Stimulated activated CD8-positive, alpha-beta memory T cell treated with anti-CD3 and anti-CD28 coated beads, Interleukin-4, amount 100 ng/mL, for 24 hours (primary cell): ENCODE data around the gene KSR2.
"Not testable (repeated sequence)": the region's sequence is repeated elsewhere in the genome, so short reads cannot be mapped to it uniquely, and the experiment has no call there.

Source experiments
- DNase-seq: peaks from one replicate; pipeline ENCODE4 v3.0.0-alpha.2; 2020; ENCODE audit warnings: low read depth

The KSR2 gene

DNA sequence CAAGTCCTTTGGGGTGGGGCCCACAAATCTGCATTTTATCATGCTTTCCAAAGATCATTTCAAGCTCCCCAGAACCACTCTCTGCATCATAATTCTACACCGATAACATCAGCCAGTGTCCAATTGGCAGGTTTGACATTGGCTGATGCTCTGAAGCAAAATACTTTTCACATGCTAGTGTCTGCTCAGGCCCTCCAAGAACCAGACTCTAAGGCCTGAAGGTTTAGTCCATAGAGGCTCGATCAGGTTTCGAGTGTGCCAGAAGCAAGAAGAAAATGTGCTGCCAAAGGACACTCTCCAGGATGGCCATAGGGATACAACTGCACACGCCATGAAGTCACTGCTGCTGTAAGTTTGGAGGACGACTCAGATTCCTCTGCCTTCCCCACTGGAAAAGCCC is 280.3 kb downstream of the KSR2 start:
- no peak for DNase-seq

DNA sequence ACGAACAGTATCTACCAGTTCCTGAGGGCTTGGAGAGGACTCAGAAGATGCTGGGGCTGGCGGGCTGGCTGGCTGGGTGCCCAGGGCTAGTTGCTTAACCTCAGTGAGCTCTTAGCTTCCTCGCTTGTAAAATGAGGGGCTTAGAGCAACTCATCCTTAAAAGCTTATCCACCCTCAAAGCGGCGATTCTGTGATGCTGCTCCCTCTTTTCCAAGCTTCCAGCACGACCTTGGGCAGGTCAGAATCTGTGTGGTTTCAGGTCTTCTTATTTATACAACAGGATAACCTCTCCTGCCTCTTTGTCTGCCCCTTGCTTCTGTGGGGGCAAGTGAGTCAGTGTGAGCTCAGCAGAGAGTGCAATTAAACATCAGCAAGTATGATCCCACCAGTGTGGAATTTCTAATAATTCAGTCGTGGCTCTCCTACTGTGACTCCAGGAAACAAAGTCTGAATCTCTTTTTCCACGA is 281.8 kb downstream of the KSR2 start:
- no peak for DNase-seq

DNA sequence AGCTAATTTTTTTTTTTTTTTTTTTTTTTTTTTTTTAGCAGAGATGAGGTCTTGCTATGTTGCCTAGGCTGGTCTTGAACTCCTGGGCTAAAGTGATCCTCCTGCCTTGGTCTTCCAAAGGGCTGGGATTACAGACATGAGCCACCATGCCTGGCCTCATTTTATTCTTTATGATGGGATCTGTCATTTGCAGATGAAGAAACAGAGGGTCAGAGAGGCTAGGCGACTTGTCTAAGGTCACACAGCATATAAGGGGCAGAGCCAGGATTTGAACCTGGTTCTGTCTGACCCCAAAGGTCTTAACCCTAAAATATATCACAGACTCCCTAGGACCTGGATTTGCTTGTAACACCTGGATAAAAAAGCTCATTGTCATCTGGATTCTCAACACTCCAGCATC is 282.6 kb downstream of the KSR2 start:
- no peak for DNase-seq

DNA sequence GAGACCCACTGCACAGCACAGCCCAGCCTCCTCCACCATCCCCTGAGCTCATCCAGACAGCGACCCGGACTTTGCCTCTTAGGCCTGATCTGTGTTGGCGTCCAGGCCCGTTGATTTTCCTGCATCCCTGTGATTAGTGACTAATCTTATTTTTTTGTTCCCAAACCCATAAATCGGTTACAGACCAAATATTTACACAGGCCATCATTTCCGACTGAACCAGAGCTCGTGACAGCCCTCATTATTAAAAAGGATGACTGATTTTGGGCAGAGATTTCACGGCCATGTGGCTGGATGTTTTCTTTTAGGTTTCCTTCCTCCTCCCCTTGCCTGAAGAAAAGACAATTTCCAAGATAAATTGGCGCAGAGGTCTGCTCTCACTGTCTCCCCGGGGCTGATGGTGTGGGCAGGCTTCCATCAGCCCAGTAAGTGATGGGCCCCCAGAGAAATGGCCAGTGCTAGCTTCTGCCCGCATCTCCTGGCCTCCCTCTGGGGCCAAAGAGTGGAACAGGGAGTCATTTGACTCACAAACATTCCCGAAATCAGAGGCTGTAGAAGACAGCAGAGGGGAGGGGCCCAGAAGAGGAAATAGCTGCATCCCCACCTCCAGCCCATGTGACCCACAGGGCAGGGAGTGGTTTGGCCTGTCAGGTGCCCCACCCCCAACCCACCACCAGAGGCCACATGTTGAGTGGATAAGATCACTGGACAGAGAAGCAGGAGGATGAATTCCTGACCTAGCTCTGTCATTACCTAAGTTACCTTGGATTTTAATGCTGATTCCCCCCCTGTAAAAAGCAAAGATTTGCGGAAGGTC is 283.5 kb downstream of the KSR2 start:
- no peak for DNase-seq

DNA sequence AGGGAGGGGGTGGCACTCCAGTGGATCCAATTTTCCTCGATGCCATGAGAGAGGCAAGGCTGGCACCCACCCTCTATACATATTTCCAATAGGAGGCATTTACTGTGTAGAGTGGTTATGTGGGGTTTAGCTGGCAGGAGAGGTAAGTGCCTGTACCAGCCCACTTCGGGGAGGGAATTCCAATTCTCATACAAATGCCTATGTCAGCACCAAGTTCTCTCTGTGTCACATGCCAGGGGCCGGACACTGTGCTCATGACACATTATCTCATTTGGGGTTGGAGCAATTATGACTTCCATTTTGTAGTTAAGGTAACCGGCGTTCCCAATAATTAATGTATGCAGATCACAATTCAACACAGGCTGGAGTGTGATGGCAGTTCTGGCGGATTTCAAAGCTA is 284.3 kb downstream of the KSR2 start:
- no peak for DNase-seq

DNA sequence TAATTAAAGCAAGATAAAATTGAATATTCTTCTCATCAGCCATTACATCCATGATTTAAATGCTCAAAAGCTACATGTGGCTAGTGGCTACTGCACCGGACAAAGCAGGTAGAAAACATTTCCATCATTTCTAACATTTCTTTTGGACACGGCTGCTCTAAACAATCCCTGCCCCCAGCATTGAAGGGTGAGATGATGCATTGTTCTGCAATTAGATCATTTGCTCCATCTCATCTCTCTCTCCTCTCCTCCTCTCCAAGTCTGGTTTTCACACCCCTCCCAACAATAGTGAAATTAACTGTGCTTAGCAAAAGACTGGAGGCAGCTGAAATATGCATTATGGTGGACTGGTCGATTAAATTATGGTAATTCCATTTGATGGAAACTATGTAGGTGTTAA is 288.5 kb downstream of the KSR2 start:
- DNase-seq: no peak

DNA sequence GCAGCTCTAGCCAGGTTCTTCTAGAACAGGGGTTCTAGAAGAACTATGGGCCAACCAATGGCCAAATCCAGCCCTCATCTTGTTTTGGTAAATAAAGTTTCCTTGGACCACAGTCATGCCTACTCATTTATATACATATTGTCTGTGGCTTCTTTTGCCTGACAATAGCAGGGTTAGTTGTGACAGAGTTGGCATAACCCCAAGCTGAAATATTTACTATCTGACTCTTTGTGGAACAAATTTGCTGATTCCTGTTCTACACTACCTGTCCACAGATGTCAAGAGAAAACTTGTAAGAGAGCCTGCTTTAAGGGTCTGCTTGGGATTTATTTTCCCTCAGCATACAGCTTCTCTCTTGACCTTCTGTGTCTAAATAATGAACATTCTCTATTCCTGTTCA is 289.0 kb downstream of the KSR2 start:
- DNase-seq: no peak

DNA sequence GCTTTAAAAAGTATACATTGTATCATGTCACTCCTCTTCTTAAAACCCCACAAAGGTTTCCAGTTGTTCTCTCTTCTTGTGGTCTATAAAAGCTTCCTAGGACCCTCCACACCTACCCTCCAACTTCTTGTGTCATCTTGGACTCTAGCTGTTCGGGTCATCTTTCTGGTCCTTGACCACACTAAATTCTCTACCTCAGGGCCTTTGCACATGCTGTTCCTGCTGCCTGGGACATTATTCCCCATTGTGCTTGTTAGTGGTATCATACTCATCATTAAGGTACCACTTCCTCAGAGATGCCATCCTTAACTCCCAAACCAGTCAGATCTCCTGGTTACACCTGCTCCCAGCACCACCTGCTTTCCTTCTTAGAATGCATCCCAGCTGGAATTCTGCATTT is 294.0 kb downstream of the KSR2 start:
- no peak for DNase-seq

DNA sequence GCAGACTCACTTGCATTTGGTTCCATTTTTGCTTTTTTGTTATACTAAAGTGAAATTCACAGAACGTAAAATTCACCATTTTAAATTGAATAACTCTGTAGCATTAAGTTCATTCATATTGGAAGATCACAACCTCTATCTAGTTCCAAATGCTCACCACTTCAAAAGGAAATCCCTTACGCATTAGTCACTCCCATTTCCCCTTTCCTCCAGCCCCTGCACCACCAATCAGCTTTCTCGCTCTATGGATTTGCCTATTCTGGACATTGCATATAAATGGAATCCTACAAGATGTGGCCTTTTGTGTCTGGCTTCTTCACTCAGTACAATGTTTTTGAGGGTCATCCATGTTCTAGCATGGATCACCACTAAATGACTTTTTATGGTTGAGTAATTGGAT is 294.5 kb downstream of the KSR2 start:
- no peak for DNase-seq

DNA sequence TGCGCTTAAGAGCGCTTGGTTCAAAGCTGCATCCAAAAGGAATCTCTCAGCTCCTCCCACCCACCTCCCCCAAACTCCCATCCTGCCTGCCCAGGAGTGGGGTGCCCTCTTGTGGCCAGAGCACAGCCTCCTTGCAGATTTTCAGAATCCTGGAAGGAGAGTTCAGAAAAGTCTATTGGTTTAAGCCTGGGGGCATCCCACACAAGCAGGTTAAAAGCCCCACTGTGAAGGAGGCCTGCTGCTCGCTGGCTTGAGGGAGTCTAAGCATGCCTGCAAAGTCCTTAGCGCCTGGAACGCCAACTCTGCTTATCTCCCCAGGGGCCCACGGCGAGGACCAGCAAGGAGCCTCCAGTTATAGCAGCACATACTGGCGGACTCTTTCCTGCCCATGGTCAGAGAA is 297.1 kb downstream of the KSR2 start:
- no peak for DNase-seq

DNA sequence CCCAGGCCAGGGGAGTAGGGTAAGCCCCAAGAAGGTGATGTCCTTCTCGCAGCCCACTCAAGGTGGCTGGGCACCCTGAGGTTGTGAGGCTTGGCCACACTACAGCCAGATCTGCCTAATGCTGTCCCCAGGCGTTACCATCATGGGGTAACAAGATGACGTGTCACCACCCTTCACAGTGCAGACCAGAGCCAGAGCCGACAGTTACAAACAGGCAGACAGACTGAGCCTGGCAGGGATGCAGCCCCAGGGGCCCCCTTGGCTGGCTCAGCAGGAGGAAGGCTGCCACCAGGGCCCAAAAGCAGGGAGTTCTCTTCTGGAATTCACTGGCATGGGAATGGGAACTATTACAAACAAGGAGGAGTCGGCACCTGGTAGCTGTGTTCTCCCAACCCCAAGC is 304.6 kb downstream of the KSR2 start:
- no peak for DNase-seq

DNA sequence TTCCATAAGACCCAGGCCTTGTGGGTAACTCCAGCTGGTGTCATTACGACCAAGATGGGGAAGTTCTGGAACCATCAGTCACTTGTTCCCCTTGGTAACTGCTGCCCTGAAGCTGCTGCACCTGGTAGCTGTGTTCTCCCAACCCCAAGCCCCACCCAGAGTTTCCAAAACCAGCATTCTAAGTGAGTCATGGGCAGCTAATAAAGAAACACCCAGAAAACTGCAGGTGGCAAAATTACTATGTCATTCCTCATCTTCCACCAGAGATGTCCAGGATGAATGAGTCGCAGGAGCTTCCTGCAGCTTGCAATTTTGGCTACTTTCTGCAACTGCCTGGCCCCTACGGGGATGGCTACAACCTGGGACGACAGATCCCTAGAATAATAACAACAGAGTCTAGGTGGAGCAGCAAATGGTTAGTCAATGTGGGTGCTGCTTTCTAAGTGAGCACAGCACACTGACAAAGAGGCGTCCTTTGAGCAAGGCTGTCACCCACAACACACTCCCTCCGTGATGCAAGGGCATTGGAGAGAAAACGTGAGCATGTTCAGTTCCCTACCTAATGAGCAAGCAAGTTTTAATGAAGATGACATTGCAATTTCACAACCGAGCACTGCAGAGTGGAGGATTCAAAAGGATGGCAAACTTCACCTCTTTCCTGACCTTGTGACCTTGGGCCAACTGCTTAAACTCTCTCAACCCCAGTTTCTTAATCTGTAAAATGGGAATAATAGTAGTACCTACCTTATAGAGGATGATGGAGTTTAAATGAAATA is 306.0 kb downstream of the KSR2 start:
- no peak for DNase-seq

DNA sequence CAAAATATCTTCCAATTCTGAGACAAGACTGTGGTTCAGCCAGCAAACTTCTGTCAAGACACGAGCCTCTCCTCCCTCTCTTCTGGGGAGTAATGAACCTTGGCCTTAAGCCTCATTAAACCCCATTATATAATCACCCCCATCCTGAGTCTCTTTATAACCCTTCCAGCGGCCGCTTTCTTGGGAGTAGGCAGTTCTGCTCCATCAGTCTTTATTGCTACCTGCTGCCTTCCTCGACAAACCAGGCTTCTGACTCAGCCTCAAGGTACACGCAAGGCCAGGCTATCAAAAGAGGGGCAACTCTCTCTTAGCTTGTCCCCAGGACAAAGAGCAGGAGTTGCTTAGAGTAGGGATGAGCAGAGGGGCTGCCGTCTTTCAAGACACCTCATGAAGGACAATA is 306.6 kb downstream of the KSR2 start:
- no peak for DNase-seq

DNA sequence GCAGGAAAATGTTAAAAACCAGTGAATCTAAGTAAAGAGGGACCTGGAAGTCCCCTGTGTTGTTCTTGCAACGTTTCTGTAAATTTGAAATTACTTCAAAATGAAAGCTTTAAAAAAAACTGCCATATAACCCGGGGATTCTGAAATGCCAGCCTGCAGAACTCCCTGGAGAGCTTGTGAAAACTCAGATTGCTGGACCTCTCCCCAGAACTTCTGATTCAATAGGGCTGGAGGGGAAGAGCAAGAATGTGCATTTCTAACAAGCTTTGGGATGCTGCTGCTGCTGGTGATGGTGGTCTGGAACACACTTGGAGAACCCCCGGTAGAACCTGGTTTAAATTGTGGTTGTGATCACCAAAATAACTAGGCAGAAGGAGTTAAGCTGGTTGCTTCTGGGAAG is 307.3 kb downstream of the KSR2 start:
- DNase-seq: no peak

DNA sequence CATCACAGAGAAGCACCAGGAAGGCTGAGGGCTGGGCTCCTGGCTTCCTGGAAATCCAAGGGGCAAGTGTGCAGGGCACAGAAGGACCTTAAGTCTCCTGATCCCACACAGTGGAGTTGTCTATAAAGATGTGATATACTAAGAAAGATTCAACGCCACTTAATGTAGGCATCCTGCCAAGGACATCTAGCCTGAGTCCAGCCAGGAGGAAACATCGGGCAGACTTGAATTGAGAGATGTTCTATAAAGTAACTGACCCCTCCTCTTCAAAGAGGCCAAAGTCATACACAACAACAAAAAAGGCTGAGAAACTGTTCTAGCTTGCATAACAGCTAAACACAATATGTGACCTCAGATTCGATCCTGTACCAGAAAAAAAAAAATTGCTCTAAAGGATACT is 307.9 kb downstream of the KSR2 start:
- no peak for DNase-seq

DNA sequence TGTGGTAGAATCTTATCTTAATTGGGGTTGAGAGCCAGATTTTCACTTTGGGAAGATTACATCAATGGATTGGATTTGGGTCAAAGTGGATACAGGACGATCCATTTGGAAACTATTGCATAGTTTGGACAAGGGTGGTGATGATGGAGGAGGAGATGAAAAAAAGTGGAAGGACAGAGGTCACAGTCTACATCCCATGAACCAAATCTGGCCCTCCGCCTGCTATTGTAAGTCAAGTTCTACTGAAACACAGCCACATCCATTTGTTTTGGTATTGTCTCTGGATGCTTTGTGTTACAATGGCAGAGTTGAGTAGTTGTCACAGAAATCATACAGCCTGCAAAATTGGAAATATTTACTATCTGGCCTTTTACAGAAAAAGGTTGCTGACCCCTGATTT is 310.6 kb downstream of the KSR2 start:
- no peak for DNase-seq

DNA sequence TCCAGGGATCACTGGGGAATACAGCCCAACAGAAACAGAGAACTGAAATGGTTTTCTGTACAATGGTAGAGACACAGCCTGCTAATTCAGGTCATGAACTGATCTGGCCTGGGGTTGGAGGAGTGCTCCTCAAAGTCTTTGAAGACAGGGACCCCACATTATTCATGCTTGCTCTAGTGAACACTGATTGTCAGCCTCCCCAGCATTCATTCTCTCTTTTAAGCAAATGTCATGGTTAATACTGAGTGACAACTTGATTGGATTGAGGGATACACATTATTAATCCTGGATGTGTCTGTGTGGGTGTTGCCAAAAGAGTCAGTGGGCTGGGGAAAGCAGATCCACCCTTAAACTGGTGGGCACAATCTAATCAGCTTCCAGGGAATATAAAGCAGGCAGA is 319.0 kb downstream of the KSR2 start:
- DNase-seq: no peak

DNA sequence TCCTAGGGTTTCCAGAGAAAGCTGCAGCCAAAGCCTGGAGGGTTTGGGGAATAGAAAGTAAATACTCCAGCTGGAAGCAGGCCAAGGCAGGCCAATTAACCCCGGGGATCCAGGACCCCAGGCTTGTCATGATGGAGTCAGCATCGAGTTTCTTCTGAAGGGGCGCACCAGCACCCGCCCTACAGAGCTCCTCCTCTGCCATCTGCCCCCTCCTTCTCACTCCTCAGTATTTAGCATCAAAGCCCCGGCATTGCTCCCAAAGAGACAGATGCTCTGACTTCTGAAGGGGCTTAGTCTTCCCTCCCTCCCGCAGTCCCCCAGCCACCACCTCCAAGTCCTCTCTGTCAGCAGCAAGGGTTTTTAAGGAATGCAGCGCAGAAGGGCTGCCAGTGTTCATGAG is 322.3 kb downstream of the KSR2 start:
- DNase-seq: no peak

DNA sequence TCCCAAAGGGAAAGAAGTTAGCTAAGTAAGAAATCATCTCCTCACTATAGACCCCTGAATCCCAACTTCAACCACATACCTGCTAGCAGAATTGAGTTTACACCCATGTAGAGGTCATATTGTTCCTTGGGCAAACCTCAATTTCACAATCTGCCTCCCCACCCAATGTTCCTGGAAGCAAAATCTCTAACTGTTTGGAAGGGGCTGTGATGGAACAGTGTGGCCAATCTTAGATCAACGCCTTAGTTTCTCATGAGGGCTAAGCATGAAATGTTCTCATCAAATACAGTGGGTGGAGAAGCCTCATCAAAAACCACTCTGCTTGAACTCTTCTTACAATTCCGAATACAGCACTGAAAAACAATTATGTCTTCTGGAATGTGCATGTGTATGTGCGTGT is 323.3 kb downstream of the KSR2 start:
- no peak for DNase-seq

DNA sequence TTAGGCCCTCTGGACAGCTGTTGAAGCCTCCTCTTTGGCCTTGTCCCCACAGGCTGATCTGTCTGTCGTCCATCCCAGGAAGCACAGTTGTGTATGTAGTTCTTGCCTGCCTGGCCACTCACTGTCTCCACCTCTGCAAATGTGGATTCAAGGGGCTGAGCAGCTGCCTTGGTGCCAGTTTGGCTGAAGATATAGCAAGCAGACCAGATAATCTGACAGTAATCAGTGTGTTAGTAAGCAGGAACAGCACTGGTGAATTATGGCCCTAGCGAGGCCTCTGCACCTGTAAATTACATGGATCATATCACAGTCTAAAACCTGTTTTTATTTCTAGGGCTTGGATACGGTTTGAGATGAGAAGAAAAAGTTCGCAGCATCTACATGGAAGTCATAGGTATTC is 324.8 kb downstream of the KSR2 start:
- no peak for DNase-seq

DNA sequence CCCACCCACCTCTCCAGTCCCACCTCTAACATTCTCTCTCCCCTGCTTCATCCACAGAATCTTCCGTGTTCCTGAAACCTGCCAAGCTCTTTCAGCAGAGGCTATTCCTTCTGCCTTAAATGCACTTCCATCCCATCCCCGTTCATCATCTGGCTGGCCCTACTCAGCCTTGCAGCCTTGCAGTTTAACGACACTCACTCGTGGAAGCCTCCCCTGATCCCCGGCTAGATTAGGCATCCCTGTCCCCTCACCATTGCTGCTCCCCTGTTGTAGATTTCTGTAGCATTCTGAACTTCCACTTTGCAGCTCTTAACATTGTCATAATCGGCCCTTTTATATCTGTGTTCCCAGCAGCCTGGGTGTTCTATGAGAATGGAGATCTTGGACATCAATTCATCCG is 326.9 kb downstream of the KSR2 start:
- no peak for DNase-seq

DNA sequence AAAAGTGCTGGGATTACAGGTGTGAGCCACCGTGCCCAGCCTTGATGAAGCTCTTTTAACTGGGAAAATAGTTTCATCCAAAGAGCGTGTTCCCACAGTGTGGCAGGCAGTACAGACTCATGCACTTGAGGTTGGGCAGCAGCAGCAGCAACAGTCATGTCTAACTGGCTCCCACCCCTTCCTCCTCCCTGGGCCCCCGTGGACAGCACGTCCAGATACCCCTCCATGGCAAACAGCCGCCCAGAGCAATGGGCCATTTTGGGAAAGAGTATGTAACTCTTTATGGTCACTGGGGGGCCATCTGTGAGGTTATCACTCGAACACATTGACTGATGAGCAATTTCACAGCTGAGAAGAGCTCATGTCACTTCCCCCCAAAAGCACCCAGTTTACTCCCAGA is 328.3 kb downstream of the KSR2 start:
- no peak for DNase-seq

DNA sequence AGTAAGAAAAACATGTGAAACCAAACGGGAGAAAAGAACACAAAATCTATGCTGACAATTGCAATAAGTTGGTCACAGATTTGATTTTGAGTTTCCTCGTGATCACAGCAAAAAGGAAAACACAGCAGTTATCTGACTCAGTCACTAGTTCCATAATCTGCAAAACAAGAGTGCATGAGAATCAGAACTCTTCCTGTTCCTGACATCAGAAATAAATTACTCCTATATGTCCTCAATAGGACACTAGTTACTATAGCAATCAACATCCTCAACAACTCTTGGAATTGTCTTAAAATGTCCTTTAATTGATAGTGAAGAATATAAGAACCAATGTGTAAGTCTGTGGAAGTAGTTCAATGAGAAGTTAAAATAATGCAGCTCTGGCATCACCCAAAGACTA is 339.3 kb downstream of the KSR2 start:
- no peak for DNase-seq

DNA sequence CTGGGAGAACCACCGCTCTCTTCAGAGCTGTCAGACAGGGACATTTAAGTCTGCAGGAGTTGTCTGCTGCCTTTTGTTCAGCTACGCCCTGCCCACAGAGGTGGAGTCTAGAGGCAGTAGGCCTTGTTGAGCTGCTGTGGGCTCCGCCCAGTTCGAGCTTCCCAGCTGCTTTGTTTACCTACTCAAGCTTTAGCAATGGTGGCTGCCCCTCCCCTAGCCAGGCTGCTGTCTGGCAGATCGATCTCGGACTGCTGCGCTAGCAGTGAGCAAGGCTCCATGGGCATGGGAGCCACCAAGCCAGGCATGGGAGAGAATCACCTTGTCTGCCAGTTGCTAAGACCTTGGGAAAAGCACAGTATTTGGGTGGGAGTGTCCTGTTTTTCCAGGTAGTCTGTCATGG is 340.1 kb downstream of the KSR2 start:
- not testable (repeated sequence) for DNase-seq
